Muscle of arm (tissue), 12 donors: ENCODE results near the gene TMEM205. TPM values are rescaled to one million over a fixed set of nuclear protein-coding genes. Genes with fewer than 3 reads are reported as not detected.
A peak's percentile ranks its signal among the peaks of the same experiment; 100 is the strongest.
"Not testable (repeated sequence)": the region's sequence is repeated elsewhere in the genome, so short reads cannot be mapped to it uniquely, and the experiment has no call there.

ENCODE experiments used
- DNase-seq: peaks from one replicate; pipeline ENCODE4 v3.0.0-alpha.2; 2013
- polyA plus RNA-seq, 12 donors: library from polyadenylated mRNA; unstranded; fragments of 120-200 nt; gene quantifications; one replicate each; pipeline ENCODE4 v1.2.1, GENCODE V29; 2013; ENCODE audit not compliant: insufficient read length in 12 of 12

Gene TMEM205
- polyA plus RNA-seq, 12 donors, result 34.5 to 56.2 (median 42.0) TPM; not detected in 1

DNA sequence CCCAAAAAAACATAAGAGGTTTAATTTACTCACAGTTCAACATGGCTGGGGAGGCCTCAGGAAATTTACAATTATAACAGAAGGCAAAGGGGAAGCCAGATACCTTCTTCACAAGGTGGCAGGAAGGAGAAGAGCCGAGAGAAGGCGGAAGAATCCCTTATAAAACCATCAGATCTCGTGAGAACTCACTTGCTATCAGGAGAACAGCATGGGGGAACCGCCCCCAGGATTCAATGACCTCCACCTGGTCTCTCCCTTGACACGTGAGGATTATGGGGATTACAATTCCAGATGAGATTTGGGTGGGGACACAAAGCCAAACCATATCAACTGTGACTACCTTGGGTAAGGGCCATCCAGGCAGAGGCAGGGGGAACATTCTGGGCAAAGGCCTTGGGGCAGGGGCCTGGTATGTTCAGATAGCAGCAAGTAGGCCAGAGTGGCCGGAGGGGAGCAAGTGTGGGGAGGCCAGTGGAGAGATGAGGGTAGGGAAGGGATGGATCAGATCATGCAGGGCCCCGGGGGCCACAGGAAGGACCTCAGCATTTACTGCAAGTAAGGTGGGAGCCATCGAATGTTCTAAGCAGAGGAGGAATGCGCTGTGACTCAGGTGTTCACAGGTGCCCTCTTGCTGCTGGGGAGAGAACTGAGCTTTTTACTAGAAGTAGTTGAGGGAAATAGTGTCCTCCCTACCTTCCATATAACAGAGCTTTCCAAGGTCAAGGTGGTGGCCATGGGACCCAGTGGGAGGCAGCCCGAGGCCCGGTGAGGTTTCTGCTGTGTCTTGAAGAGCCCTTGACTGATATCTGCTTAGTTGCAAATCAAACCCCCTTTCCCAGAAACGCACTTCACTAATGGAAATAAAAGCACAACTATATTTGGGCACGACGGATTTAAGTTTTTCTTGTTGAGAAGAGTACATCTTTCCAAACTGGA lies 24.6 kb downstream of the TMEM205 start:
- DNase-seq, result no peak

DNA sequence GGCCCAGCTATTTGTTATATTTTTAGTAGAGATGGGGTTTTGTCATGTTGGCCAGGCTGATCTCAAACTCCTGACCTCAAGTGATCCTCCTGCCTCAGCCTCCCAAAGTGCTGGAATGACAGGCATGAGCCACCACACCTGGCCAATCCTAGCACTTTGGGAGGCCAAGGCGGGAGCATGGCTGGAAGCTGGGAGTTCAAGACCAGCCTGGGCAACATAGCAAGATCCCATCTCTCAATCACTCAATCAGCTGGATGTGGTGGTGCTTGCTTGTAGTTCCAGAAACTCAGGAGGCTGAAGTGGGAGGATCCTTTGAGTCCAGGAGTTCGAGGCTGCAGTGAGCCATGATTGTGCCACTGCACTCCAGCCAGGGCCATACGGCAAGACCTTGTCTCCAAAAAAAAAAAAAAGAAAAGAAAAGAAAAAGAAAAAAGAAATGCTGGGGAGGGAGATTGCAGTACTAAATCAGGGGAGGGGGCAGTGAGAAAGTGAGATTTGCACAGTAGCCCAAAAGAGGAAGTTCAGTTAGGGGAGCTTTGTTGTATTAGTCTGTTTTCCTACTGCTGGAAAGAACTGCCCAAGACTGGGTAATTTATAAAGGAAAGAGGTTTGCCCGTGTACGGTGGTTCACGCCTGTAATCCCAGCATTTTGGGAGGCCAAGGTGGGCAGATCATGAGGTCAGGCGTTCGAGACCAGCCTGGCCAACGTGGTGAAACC lies 25.6 kb downstream of the TMEM205 start:
- not testable (repeated sequence) for DNase-seq

DNA sequence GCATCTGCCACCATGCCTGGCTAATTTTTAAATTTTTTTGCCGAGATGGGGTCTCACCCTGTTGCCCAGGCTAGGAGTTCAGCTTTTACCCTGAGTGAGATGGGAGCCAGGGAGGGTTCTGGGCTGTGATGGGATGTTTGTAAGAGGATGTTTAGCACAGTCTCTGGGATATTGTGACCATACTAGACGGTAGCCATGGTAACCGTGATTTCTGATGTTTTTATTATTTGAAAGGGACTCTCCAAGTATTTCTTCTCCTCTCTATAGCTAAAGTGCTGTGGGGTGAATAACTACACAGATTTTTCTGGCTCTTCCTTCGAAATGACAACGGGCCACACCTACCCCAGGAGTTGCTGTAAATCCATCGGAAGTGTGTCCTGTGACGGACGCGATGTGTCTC lies 39.7 kb downstream of the TMEM205 start:
- no peak for DNase-seq

DNA sequence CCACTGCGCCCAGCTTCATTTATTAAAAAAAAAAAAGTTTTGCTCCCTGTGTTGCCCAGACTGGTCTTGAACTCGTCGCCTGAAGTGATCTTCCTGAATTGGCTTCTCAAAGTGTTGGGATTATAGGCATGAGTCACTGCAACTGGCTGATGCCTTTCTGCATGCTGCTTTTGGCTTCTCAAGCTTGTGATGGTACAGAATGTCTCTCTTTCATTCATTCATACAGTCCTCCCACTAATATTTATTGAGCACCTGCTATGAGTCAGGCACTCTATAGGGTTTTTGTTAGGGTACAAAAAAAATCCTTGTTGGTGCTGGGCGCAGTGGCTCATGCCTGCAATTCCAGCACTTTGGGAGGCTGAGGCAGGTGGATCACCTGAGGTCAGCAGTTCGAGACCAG lies 41.1 kb downstream of the TMEM205 start:
- no peak for DNase-seq

DNA sequence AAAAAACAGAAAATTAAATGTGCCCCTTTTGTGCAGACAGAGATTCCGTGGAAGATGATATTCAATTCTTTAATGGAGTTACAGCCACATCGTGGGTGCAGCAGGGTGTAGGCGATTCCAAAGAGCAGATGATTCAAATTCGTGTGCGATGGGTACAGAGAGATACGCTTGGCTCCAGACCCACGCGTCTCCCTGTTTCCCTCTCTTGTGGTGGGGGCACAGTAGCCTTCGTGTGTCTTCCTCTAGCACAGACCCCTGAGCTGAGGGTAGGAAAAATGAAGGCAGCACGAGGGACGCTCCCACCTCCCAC lies 45.3 kb downstream of the TMEM205 start:
- DNase-seq, result no peak

DNA sequence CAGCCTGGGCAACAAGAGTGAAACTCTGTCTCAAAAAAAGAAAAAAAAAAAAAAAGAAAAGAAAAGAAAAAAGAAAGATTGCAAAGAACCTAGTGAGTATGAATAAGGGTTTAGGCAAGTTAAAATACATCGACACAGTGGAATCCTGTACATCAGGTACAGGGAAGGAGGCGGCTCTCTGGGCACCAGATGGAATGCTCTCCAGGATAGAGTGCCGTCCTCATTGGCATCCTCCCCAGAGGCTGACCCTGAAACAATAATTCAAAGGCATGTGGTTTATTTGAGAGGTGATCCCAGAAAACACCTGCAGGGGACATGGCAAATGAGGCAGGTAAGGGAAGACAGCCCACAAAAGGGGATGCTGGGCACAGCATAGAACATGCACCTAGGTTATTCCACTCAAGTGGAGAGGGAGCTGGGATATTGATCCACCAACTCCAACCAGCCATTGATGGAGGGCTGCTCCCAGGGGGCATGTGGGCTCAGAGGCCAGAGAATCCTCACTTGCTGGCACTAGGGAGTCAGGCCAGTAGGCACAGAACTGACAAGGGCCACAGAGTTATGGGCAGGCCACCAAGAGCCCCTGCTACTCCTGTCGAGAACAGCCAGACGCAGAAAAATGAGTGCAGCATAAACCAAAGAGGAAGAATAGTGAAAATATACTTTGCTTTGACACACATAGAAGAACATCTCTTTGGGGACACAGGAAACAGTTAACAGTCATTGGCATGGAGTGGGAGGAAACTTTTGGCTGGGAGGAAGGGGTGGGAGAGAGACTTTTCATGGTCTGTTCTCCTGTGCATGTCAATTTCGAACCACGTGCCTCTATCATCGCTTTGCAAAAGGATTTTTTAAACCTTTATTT lies 45.9 kb downstream of the TMEM205 start:
- DNase-seq, result no peak

DNA sequence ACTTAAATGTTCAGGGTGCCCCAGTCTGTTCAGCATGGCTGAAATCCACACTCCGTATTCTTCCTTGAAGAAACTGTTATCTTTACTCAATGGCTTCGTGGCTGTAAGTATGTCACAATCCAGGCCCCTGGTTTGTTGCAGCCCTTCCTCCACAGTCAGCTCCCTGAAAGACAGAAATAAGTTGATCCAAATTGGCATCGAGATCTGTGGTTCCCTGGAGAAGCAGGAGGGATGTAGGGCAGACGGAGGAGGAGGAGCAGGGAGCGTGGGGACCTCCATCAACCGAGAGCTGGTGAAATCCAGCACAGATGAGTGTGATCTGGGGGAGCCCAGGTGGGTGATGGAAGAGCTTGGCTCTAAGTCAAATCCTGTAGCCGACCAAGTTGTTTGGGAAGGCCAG lies 49.8 kb downstream of the TMEM205 start:
- DNase-seq, result no peak

DNA sequence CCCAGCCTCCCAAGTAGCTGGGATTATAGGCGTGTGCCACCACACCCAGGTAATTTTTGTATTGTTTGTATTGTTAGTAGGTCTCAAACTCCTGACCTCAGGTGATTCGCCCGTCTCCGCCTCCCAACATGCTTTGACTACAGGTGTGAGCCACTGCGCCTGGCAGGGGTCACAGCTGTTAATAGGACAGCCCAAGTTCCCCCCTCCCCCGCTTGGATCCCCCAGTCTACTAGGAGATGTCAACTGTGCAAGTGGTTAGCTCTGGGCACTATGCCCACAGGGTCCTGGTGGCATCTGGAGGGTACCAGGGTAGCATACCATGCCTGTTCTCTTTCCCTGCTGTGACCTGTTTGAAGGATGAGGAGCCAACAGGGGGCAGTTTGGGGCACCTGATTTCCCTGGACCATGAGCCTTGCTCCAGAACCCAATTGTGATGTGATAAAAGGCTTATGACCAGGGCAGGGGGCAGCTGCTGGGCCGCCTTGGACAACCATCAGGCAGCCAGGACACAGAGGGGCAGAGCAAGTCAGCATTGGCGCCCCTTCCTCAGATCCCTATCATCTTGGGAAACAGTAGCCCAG lies 50.3 kb downstream of the TMEM205 start, which contains the start of gene TSPAN16:
Gene TSPAN16, plus strand, starts transcription at position 496 of the 581 bp plus-strand sequence. CDS start 138 bp downstream, outside the sequence.
- DNase-seq, result no peak

DNA sequence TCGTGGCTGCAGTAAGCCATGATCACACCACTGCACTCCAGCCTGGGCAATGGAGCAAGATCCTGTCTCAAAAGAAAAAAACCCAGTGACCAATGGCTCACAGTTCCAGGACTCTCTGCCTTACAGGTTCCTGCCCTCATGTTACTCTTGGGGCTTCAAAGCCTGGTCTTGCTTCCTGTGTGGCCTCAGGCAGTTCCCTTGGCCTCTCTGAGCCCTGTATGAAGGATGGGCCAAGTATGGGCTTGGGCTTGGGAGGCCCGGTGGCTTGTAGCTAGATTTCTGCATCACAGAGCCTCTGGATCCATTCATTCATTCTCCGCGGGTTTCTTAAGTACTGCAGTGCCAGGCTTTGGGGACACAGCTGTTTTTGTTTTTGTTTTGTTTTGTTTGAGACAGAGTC lies 50.9 kb downstream of the TMEM205 start:
- DNase-seq, result no peak

DNA sequence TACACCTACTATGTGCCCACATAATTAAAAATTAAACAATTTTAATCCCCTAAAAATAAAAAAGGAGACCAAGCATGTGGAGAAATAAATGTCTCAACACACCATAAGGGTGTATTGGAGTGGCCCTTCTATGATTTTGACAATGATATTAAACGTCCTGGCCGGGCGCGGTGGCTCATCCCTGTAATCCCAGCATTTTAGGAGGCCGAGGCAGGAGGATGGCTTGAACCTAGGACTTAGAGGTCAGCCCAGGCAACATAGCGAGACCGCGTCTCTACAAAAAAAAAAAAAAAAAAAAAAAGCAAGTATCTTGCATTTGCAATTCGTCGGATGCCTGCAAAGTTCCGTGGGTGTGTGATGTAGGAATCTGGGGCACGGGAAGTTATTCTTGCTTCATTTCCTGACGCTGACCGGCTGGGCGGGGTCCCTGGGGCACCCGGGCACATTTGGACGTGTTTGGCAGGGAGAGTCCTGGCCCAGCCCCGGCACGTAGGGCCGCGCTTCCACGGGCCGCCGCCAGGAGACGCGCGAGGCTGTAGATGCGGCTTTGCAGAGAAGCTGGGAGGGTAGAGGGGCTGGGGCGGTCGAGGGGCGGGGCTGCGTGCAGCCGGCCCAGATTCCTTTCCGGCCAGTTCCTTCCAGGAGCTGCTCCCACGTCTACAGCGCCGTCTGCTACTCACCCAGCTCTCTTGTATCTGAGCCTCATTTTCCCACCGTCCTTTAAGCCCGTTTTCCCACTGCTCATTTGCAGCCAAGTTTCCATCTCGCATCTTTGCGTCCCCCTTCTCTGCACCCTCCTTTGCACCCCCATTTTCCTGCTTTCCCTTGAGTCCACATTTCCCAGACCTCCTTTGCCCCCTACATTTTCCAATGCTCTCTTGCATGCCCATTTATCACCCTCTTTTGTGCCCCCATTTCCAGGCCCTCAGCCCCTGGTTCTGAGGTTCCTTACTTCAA lies 52.4 kb downstream of the TMEM205 start:
- peak; percentile 94 for DNase-seq

Other genes with a start within 250 kb of the TMEM205 start
- 10 to 100 TPM in 5 of 12 donors, 1 to 10 TPM in 5, not detected in 2; 6.9 to 19.1 (median 10.4) TPM for gene SPC24, start 190.5 kb downstream of the TMEM205 start, polyA plus RNA-seq
- gene KANK2, start 148.7 kb downstream of the TMEM205 start, polyA plus RNA-seq, result 100 to 1,000 TPM in 11 of 12 donors, not detected in 1; 100 to 164 (median 118) TPM
- gene ANGPTL8, start 106.6 kb downstream of the TMEM205 start, polyA plus RNA-seq, result under 1 TPM in 6 of 12 donors, not detected in 6; 0.32 to 0.89 (median 0.50) TPM
- 10 to 100 TPM in 11 of 12 donors, not detected in 1; 23.7 to 53.7 (median 37.5) TPM for gene DOCK6, start 83.7 kb downstream of the TMEM205 start, polyA plus RNA-seq
- not detected for gene TSPAN16, start 50.1 kb downstream of the TMEM205 start, polyA plus RNA-seq
- 10 to 100 TPM in 3 of 12 donors, 1 to 10 TPM in 8, not detected in 1; 4.9 to 22.5 (median 6.8) TPM for gene RAB3D, start 6.6 kb downstream of the TMEM205 start, polyA plus RNA-seq
- gene CCDC159, start 251 bp upstream of the TMEM205 start, polyA plus RNA-seq, result 10 to 100 TPM in 4 of 12 donors, 1 to 10 TPM in 7, not detected in 1; 4.5 to 33.7 (median 8.1) TPM
- gene PLPPR2, start 9.2 kb upstream of the TMEM205 start, polyA plus RNA-seq, result 10 to 100 TPM in 7 of 12 donors, 1 to 10 TPM in 4, not detected in 1; 8.4 to 22.0 (median 11.2) TPM
- 1 to 10 TPM in 8 of 12 donors, under 1 TPM in 2, not detected in 2; 0.86 to 2.4 (median 1.3) TPM for gene SWSAP1, start 28.4 kb upstream of the TMEM205 start, polyA plus RNA-seq
- 1 to 10 TPM in 11 of 12 donors, not detected in 1; 2.5 to 5.9 (median 3.3) TPM for gene EPOR, start 38.0 kb upstream of the TMEM205 start, polyA plus RNA-seq
- gene RGL3, start 73.0 kb upstream of the TMEM205 start, polyA plus RNA-seq, result 1 to 10 TPM in 3 of 12 donors, under 1 TPM in 7, not detected in 2; 0.40 to 1.5 (median 0.55) TPM
- gene ODAD3, start 88.9 kb upstream of the TMEM205 start, polyA plus RNA-seq, result under 1 TPM in 10 of 12 donors, not detected in 2; 0.16 to 0.41 (median 0.29) TPM
- 100 to 1,000 TPM in 11 of 12 donors, not detected in 1; 128 to 211 (median 169) TPM for gene PRKCSH, start 89.4 kb upstream of the TMEM205 start, polyA plus RNA-seq
- gene ELAVL3, start 134.8 kb upstream of the TMEM205 start, polyA plus RNA-seq, result 1 to 10 TPM in 1 of 12 donors, under 1 TPM in 6, not detected in 5; 0.05 to 4.3 (median 0.21) TPM
- gene ZNF653, start 159.6 kb upstream of the TMEM205 start, polyA plus RNA-seq, result 1 to 10 TPM in 10 of 12 donors, not detected in 2; 2.7 to 9.3 (median 4.6) TPM
- gene ECSIT, start 182.9 kb upstream of the TMEM205 start, polyA plus RNA-seq, result 10 to 100 TPM in 11 of 12 donors, not detected in 1; 28.4 to 47.2 (median 35.2) TPM
- 100 to 1,000 TPM in 7 of 12 donors, 10 to 100 TPM in 4, not detected in 1; 37.7 to 129 (median 108) TPM for gene CNN1, start 192.6 kb upstream of the TMEM205 start, polyA plus RNA-seq
- gene ELOF1, start 213.0 kb upstream of the TMEM205 start, polyA plus RNA-seq, result 10 to 100 TPM in 11 of 12 donors, not detected in 1; 24.0 to 54.6 (median 31.9) TPM
- gene ACP5, start 231.4 kb upstream of the TMEM205 start, polyA plus RNA-seq, result 1 to 10 TPM in 9 of 12 donors, under 1 TPM in 1, not detected in 2; 0.52 to 4.8 (median 1.7) TPM